Panc1 (cell line): ENCODE results near the gene SLC38A1. TPM values are rescaled to one million over a fixed set of nuclear protein-coding genes. Genes with fewer than 3 reads are reported as not detected.

Experiments used
- ATAC-seq: fragments of 200-7000 bp; cut with Tn5 transposase; 2 replicates; pipeline ENCODE4 v1.9.1; 2020; ENCODE audit warnings: mild to moderate bottlenecking, moderate library complexity
- BruUV-seq: library from RNA; stranded (reverse); fragments of 400-500 nt; replicated peaks from 2 replicates; lab custom pipeline; 2021; lab: Mats Ljungman, UMichigan
- CTCF ChIA-PET: fragments of 300-600 bp; sonication (Branson Sonifier 250); formaldehyde crosslinking; loops from one replicate; lab custom pipeline; 2022; ENCODE audit warnings: antibody characterized with exemption; lab: Charles Lee
- POLR2A ChIA-PET: fragments of 300-600 bp; sonication (Branson Sonifier 250); formaldehyde crosslinking; loops from one replicate; lab custom pipeline; 2022; ENCODE audit warnings: antibody characterized with exemption; lab: Charles Lee
- DNase-seq: peaks from one replicate; pipeline ENCODE4 v3.0.0-alpha.2; 2010; ENCODE audit warnings: low read depth, low spot score
- H3K27ac ChIP-seq: 2 replicates; pipeline ENCODE4 v1.5.1; 2011; ENCODE audit warnings: mild to moderate bottlenecking, low read length, inconsistent platforms
- H3K27me3 ChIP-seq: fragments of 200-500 bp; sonication (Bioruptor generic); 2 replicates; pipeline ENCODE4 v1.6.0; 2014; ENCODE audit warnings: low read length, inconsistent platforms; ENCODE audit not compliant: control insufficient read depth, insufficient read depth
- H3K36me3 ChIP-seq: fragments of 200-500 bp; sonication (Bioruptor generic); 2 replicates; pipeline ENCODE4 v1.5.1; 2014; ENCODE audit warnings: inconsistent platforms, mild to moderate bottlenecking, low read length, moderate library complexity; ENCODE audit not compliant: control insufficient read depth, insufficient read depth
- H3K4me1 ChIP-seq: 2 replicates; pipeline ENCODE4 v1.5.1; 2011; ENCODE audit warnings: inconsistent platforms, mild to moderate bottlenecking, low read length, moderate library complexity; ENCODE audit not compliant: control insufficient read depth, insufficient read depth
- H3K4me3 ChIP-seq, 2 experiments: 2 replicates each; pipeline ENCODE4 v1.5.1; 2011 to 2012; ENCODE audit warnings: low read depth in 2 of 2, low read length in 2 of 2, mild to moderate bottlenecking in 2 of 2, inconsistent platforms in 1 of 2, moderate library complexity in 1 of 2
- H3K9me3 ChIP-seq: fragments of 200-500 bp; sonication (Bioruptor generic); 2 replicates; pipeline ENCODE4 v1.5.1; 2014; ENCODE audit warnings: low read depth, mild to moderate bottlenecking, inconsistent platforms, low read length, moderate library complexity; ENCODE audit not compliant: control insufficient read depth, insufficient read depth
- CTCF ChIP-seq: fragments of 450-650 bp; IDR thresholded peaks from 2 replicates; pipeline ENCODE4 v1.5.1; 2017; ENCODE audit warnings: mild to moderate bottlenecking
- POLR2AphosphoS5 ChIP-seq: IDR thresholded peaks from 2 replicates; pipeline ENCODE4 v1.6.1; 2012; ENCODE audit warnings: mild to moderate bottlenecking, low read depth, low read length, moderate library complexity
- REST ChIP-seq, 2 experiments: IDR thresholded peaks; 2 replicates each; pipeline ENCODE4 v1.6.1; 2011 to 2012; ENCODE audit warnings: low read depth in 2 of 2, control low read depth in 1 of 2, low read length in 1 of 2, mild to moderate bottlenecking in 1 of 2, moderate library complexity in 1 of 2; ENCODE audit not compliant: insufficient read depth in 1 of 2
- SIN3A ChIP-seq: IDR thresholded peaks from 2 replicates; pipeline ENCODE4 v1.6.1; 2012; ENCODE audit warnings: low read depth, mild to moderate bottlenecking, low read length, moderate library complexity, borderline replicate concordance; ENCODE audit not compliant: insufficient read depth
- TCF7L2 ChIP-seq: IDR thresholded peaks from 2 replicates; pipeline ENCODE4 v1.6.1; 2011; ENCODE audit warnings: mild to moderate bottlenecking, low read depth, low read length, inconsistent platforms
- in situ Hi-C: cut with HindIII; loops from 2 replicates; pipeline ENCODE4 v1.10.0; 2016; ENCODE audit warnings: low sequenced_read_pairs, low pct_unique_long_range_greater_than_20kb
- intact Hi-C: fragments of 100-400 bp; cut with micrococcal nuclease; formaldehyde crosslinking; loops from one replicate; pipeline ENCODE4 v1.10.0; 2022; ENCODE audit not compliant: unreplicated experiment
- total RNA-seq: library from RNA; stranded (reverse); gene quantifications from one replicate; pipeline ENCODE4 v1.2.1, GENCODE V29; 2021; ENCODE audit not compliant: unreplicated experiment

The SLC38A1 gene
- total RNA-seq, 1 experiment from 2014 or later = 127 TPM

- ATAC-seq (no peak), DNase-seq (no peak)
- peaks cover 28% of the 10 kb centered on the region for H3K36me3 ChIP-seq
- POLR2A ChIA-PET = no interaction called here
- no TSS peak for BruUV-seq
- in situ Hi-C loops (no loop called here), intact Hi-C loops (no loop called here)
- H3K4me3 ChIP-seq = no peak overlapping the region
- H3K27me3 ChIP-seq = no peaks in the 10 kb centered on the region
- H3K27ac ChIP-seq = no peak overlapping the region
- no peaks in the 10 kb centered on the region for H3K9me3 ChIP-seq
- CTCF ChIA-PET = no interaction called here
- TF ChIP-seq CTCF (no peak), SIN3A (no peak), TCF7L2 (no peak), POLR2AphosphoS5 (no peak), REST (IDR thresholded peaks at IDR 0.05; ENCODE audit: insufficient read depth in 1 of 2, low read depth in 2 of 2, low read length in 1 of 2) (no peak)
- peaks cover 7% of the 10 kb centered on the region; the same call in 1 of the 2 replicates for H3K4me1 ChIP-seq
These were observed 44.5 kb downstream of the SLC38A1 start for GRCh38 chr12:46224386-46224785.

GRCh38 chr12:46223047-46223446 is 45.8 kb downstream of the SLC38A1 start:
- Histone ChIP-seq H3K4me3 (no peak overlapping the region), H3K36me3 (peaks cover 22% of the 10 kb centered on the region), H3K4me1 (peaks cover 7% of the 10 kb centered on the region; the same call in 1 of the 2 replicates), H3K9me3 (no peaks in the 10 kb centered on the region), H3K27ac (no peak overlapping the region), H3K27me3 (no peaks in the 10 kb centered on the region)
- TF ChIP-seq TCF7L2 = no peak
- TF ChIP-seq SIN3A = no peak
- TF ChIP-seq POLR2AphosphoS5 = no peak
- no peak for TF ChIP-seq CTCF
- TF ChIP-seq REST (IDR thresholded peaks at IDR 0.05; ENCODE audit: insufficient read depth in 1 of 2, low read depth in 2 of 2, low read length in 1 of 2) = no peak
- in situ Hi-C loops (no loop called here), intact Hi-C loops (no loop called here)
- BruUV-seq = no TSS peak
- ChIA-PET CTCF (no interaction called here), POLR2A (interaction anchor here (0.7 kb wide), 1 partner anchor 481 kb away, joined by 5 read pairs; no protein-coding TSS in a partner anchor)
- DNase-seq (no peak), ATAC-seq (no peak)
